Thoracic aorta (tissue), 2 donors: ENCODE measurements around the gene TNNC1. TPM values are rescaled to one million over a fixed set of nuclear protein-coding genes. Genes with fewer than 3 reads are reported as not detected.

Source experiments
- ATAC-seq: fragments of 150-250 bp; one replicate; pipeline ENCODE4 v1.8.0; 2017; ENCODE audit warnings: low read depth; ENCODE audit not compliant: insufficient number of reproducible peaks, low FRiP score
- DNase-seq: peaks from one replicate; pipeline ENCODE4 v3.0.0-alpha.2; 2020; ENCODE audit warnings: low spot score
- H3K27ac ChIP-seq, 2 donors: fragments of 200-600 bp; sonication (generic); 1 replicate in 1 of 2; 2 replicates in 1 of 2; pipeline ENCODE4 v1.5.1; 2016; ENCODE audit warnings: mild to moderate bottlenecking in 2 of 2, moderate library complexity in 2 of 2
- H3K27me3 ChIP-seq: fragments of 200-600 bp; sonication (generic); replicated peaks from 2 replicates; pipeline ENCODE4 v1.6.0; 2016; ENCODE audit warnings: mild to moderate bottlenecking; ENCODE audit not compliant: insufficient read depth
- H3K36me3 ChIP-seq: fragments of 200-600 bp; sonication (generic); one replicate; pipeline ENCODE4 v1.5.1; 2016
- H3K4me1 ChIP-seq, 2 donors: fragments of 200-600 bp; sonication (generic); 1 replicate in 1 of 2; 2 replicates in 1 of 2; pipeline versions ENCODE4 v1.5.1 to v1.6.0; 2016; ENCODE audit warnings: low read depth in 2 of 2, mild to moderate bottlenecking in 1 of 2; ENCODE audit not compliant: control insufficient read depth in 1 of 2
- H3K4me3 ChIP-seq: fragments of 200-600 bp; sonication (generic); 2 replicates; pipeline ENCODE4 v1.5.1; 2016; ENCODE audit warnings: mild to moderate bottlenecking
- H3K9me3 ChIP-seq: fragments of 200-600 bp; sonication (generic); 2 replicates; pipeline ENCODE4 v1.5.1; 2016
- total RNA-seq, 2 donors: library from RNA; depleted of rRNA; stranded (reverse); fragments of >200 nt; gene quantifications; one replicate each; pipeline versions ENCODE4 v1.1.0 to v1.2.3, GENCODE V29; 2016
- TF ChIP-seq, protein P1 (sequence below): fragments of 200-600 bp; sonication (generic); IDR thresholded peaks from one replicate; pipeline ENCODE4 v1.5.1; 2019; ENCODE audit warnings: antibody characterized with exemption

TNNC1 gene
- total RNA-seq, 2 donors from 2014 or later: 1.5 to 3.0 TPM

DNA sequence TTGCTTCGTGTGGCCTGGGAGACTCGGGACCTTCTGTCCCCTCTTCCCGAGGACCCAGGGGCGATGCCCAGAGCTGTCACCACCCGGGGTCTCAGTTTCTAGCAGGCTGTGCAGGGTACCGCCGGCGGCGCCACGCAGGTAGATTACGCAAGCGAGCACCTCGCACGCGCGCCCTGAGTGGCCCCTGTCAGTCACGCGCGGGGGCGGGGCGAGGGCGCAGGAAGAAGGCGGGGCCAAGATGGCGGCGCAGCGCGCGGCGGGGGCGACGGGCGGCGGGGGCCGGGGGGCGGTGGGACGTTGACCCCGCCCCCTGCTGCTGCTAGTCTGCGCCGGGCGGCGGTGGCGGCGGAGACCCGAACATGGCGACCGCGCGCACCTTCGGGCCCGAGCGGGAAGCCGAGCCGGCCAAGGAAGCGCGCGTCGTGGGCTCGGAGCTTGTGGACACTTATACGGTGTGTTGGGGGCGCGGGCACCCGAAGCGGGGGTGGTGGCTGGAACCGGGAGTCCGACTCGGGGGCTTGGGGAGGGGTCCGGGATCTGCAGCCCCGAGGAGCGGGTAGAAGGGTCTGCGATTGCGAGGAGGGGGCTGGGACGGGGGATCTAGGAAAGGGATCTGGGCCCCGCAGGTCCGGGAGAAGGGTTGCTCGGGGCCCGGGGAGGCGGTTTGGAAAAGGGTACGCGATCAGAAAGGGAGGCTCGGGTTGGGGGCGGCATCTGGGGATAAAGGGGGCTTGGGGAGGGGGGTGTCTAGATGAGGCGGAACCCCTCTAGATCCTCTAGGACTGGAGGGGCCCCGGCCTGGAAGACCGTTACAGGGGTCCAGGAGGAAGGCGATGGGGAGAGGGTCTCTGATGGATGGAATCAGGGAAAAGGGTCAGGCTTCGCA is 1.7 kb upstream of the TNNC1 start, which contains the start of gene NISCH:
NISCH (plus strand) TSS at position 322 of the 886 bp plus-strand sequence; CDS start at position 360, 38 bp downstream.
- TF ChIP-seq, protein P1, sequence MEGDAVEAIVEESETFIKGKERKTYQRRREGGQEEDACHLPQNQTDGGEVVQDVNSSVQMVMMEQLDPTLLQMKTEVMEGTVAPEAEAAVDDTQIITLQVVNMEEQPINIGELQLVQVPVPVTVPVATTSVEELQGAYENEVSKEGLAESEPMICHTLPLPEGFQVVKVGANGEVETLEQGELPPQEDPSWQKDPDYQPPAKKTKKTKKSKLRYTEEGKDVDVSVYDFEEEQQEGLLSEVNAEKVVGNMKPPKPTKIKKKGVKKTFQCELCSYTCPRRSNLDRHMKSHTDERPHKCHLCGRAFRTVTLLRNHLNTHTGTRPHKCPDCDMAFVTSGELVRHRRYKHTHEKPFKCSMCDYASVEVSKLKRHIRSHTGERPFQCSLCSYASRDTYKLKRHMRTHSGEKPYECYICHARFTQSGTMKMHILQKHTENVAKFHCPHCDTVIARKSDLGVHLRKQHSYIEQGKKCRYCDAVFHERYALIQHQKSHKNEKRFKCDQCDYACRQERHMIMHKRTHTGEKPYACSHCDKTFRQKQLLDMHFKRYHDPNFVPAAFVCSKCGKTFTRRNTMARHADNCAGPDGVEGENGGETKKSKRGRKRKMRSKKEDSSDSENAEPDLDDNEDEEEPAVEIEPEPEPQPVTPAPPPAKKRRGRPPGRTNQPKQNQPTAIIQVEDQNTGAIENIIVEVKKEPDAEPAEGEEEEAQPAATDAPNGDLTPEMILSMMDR: no peak
- Histone ChIP-seq H3K27ac (peak within 1 kb of the TSS; percentile 94 to 96), H3K4me3 (peak within 1 kb of the TSS; percentile 97), H3K4me1 (peaks cover 16 to 34% of the 10 kb centered on the region in 2 donors), H3K9me3 (no peaks in the 10 kb centered on the region), H3K27me3 (no peaks in the 10 kb centered on the region), H3K36me3 (peaks cover 18% of the 10 kb centered on the region)
- ATAC-seq (peak; percentile 74), DNase-seq (peak; percentile 73)

DNA sequence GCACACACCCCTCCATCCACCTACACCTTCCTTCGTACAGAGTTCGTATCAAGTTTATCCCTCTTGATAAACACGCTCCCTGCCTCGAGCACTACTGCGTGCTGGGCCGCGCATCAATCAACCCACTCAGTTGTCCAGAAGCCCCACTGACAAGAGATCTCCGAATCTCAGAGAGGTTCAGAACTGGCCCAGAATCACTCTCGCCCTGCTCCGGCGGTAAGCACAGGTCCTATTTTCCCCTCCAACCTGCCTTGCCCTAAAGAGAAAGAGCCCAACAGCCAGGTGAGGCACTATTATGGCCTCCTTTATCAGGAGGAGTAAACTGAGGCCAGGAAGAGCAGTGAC is 1.1 kb upstream of the TNNC1 start:
- H3K9me3 ChIP-seq: no peaks in the 10 kb centered on the region
- DNase-seq (no peak), ATAC-seq (no peak)
- H3K27me3 ChIP-seq: no peaks in the 10 kb centered on the region
- peaks cover 16 to 34% of the 10 kb centered on the region in 2 donors for H3K4me1 ChIP-seq
- TF ChIP-seq, protein P1: no peak
- peak overlapping the region; percentile 94 to 96 for H3K27ac ChIP-seq
- peaks cover 14% of the 10 kb centered on the region for H3K36me3 ChIP-seq
- H3K4me3 ChIP-seq: peak overlapping the region; percentile 97

DNA sequence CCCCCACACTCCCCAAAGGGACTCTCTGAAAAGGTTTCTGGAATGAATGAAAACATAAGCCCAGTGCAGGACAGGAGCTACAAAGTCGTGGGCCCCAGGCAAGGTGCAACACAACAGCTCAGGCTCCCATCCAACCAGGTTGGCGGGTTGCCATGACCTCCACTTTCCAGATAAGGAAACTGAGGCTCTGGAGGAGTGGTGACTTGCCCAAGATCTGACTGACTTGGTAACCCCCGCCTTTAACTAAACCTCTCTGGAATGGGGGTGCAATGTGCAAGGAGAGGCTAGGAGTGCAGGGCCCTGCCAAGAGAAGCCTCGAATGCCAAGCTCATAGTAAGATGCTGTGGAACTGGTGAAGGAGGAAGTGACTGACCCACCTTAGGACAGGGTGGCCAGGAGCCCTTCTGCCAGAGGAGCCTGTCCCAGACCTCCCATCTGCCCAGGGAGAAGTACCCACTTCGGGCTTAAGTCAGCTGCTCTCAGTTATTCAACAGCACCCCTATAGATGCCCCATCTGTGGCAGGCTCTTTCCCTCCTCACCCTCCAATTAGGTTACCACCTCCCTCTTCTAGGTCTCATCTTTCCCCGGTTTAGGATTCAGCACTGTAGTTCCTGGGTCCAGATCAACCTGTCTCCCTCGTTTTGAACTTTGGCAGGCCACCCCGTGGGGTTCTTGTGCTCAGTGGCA is 553 bp upstream of the TNNC1 start:
- Histone ChIP-seq H3K4me3 (peak overlapping the region; percentile 97), H3K4me1 (peaks cover 16 to 34% of the 10 kb centered on the region in 2 donors), H3K9me3 (no peaks in the 10 kb centered on the region), H3K36me3 (peaks cover 11% of the 10 kb centered on the region), H3K27ac (peak overlapping the region; percentile 94 to 96), H3K27me3 (no peaks in the 10 kb centered on the region)
- TF ChIP-seq, protein P1: no peak
- no peak for ATAC-seq
- DNase-seq: no peak

GRCh38 chr3:52452570-52453221 is 1.1 kb downstream of the TNNC1 start:
- DNase-seq (no peak), ATAC-seq (no peak)
- H3K4me3 ChIP-seq: no peak overlapping the region
- TF ChIP-seq, protein P1: no peak
- peaks cover under 1% of the 10 kb centered on the region for H3K36me3 ChIP-seq
- H3K9me3 ChIP-seq: no peaks in the 10 kb centered on the region
- no peaks in the 10 kb centered on the region for H3K27me3 ChIP-seq
- peaks cover 16 to 33% of the 10 kb centered on the region in 2 donors for H3K4me1 ChIP-seq
- no peak overlapping the region for H3K27ac ChIP-seq

GRCh38 chr3:52452126-52452525 is 1.7 kb downstream of the TNNC1 start:
- no peak overlapping the region for H3K4me3 ChIP-seq
- H3K27me3 ChIP-seq: no peaks in the 10 kb centered on the region
- TF ChIP-seq, protein P1: no peak
- ATAC-seq (no peak), DNase-seq (no peak)
- H3K27ac ChIP-seq: no peak overlapping the region
- peaks cover 16 to 27% of the 10 kb centered on the region in 2 donors for H3K4me1 ChIP-seq
- H3K36me3 ChIP-seq: no peaks in the 10 kb centered on the region
- no peaks in the 10 kb centered on the region for H3K9me3 ChIP-seq
